PC-9 (cell line): ENCODE results near the gene STEAP1B. TPM values are rescaled to one million over a fixed set of nuclear protein-coding genes. Genes with fewer than 3 reads are reported as not detected.

Experiments used
- BruUV-seq: library from RNA; stranded (reverse); fragments of 400-500 nt; replicated peaks from 2 replicates; lab custom pipeline; 2021; lab: Mats Ljungman, UMichigan
- CTCF ChIA-PET: fragments of 300-600 bp; sonication (Branson Sonifier 250); formaldehyde crosslinking; loops from one replicate; lab custom pipeline; 2022; ENCODE audit warnings: antibody characterized with exemption; lab: Charles Lee
- POLR2A ChIA-PET: fragments of 300-600 bp; sonication (Branson Sonifier 250); formaldehyde crosslinking; loops from one replicate; lab custom pipeline; 2022; ENCODE audit warnings: antibody characterized with exemption; ENCODE audit not compliant: unreplicated experiment; lab: Charles Lee
- DNase-seq, 2 experiments: peaks; one replicate each; pipeline versions ENCODE4 v3.0.0 to v3.0.0-alpha.2; 2015 to 2022; ENCODE audit warnings: mixed read lengths in 1 of 2
- H2AFZ ChIP-seq: fragments of 200-600 bp; sonication (generic); 2 replicates; pipeline ENCODE4 v1.8.1; 2017; ENCODE audit warnings: antibody characterized with exemption
- H3F3A ChIP-seq: fragments of 200-600 bp; sonication (generic); 2 replicates; pipeline ENCODE4 v1.8.1; 2017; ENCODE audit warnings: antibody characterized with exemption, mild to moderate bottlenecking, low read depth; ENCODE audit not compliant: insufficient read depth
- H3K27ac ChIP-seq: fragments of 200-600 bp; sonication (generic); 2 replicates; pipeline ENCODE4 v1.6.1; 2016; ENCODE audit warnings: mixed run types
- H3K27me3 ChIP-seq: fragments of 200-600 bp; sonication (generic); 2 replicates; pipeline ENCODE4 v1.6.1; 2016; ENCODE audit warnings: low read depth, mixed run types; ENCODE audit not compliant: insufficient read depth
- H3K36me3 ChIP-seq: fragments of 200-600 bp; sonication (generic); 2 replicates; pipeline ENCODE4 v1.6.1; 2016; ENCODE audit warnings: low read depth, mixed run types
- H3K4me1 ChIP-seq: fragments of 200-600 bp; sonication (generic); replicated peaks from 2 replicates; pipeline ENCODE4 v1.6.1; 2016; ENCODE audit warnings: mixed run types; ENCODE audit not compliant: insufficient read depth
- H3K4me2 ChIP-seq: fragments of 200-600 bp; sonication (generic); 2 replicates; pipeline ENCODE4 v1.6.1; 2017; ENCODE audit warnings: mixed run types
- H3K4me3 ChIP-seq: fragments of 200-600 bp; sonication (generic); 2 replicates; pipeline ENCODE4 v1.6.1; 2016; ENCODE audit warnings: mixed run types
- H3K79me2 ChIP-seq: fragments of 200-600 bp; sonication (generic); 2 replicates; pipeline ENCODE4 v1.6.1; 2017; ENCODE audit warnings: low read depth, mixed run types
- H3K9me2 ChIP-seq: fragments of 200-600 bp; sonication (generic); 2 replicates; pipeline ENCODE4 v1.8.1; 2017; ENCODE audit warnings: mild to moderate bottlenecking; ENCODE audit not compliant: insufficient read depth
- H3K9me3 ChIP-seq: fragments of 200-600 bp; sonication (generic); 2 replicates; pipeline ENCODE4 v1.8.1; 2016; ENCODE audit warnings: low read depth; ENCODE audit not compliant: insufficient read depth
- H4K20me1 ChIP-seq: fragments of 200-600 bp; sonication (generic); 2 replicates; pipeline ENCODE4 v1.8.1; 2017; ENCODE audit not compliant: insufficient read depth
- CTCF ChIP-seq: fragments of 200-600 bp; sonication (generic); conservative IDR thresholded peaks from 2 replicates; pipeline ENCODE4 v1.6.1; 2017; ENCODE audit warnings: mixed run types, antibody characterized with exemption, mild to moderate bottlenecking, moderate library complexity
- EZH2 ChIP-seq: fragments of 200-600 bp; sonication (generic); IDR thresholded peaks from 2 replicates; pipeline ENCODE4 v1.8.0; 2017; ENCODE audit warnings: antibody characterized with exemption, low read depth
- intact Hi-C: fragments of 100-400 bp; cut with micrococcal nuclease; formaldehyde crosslinking; loops from one replicate; pipeline ENCODE4 v1.10.0; 2022; ENCODE audit not compliant: unreplicated experiment
- total RNA-seq: library from RNA; stranded (reverse); gene quantifications from 2 replicates; pipeline ENCODE4 v1.2.3, GENCODE V29; 2021

STEAP1B gene
- total RNA-seq, 1 experiment from 2014 or later = 0.35 TPM

- ChIA-PET POLR2A (interaction anchor here (0.6 kb wide), 1 partner anchor 355 kb away, joined by 3 read pairs; no protein-coding TSS in a partner anchor), CTCF (no interaction called here)
- Histone ChIP-seq H2AFZ (no peak overlapping the region), H3K27me3 (no peaks in the 10 kb centered on the region), H3K4me3 (no peak overlapping the region), H3K9me2 (no peaks in the 10 kb centered on the region), H3K27ac (no peak overlapping the region), H3K79me2 (no peaks in the 10 kb centered on the region), H4K20me1 (no peaks in the 10 kb centered on the region), H3K9me3 (no peaks in the 10 kb centered on the region), H3K4me2 (no peak overlapping the region), H3K36me3 (no peaks in the 10 kb centered on the region), H3F3A (no peaks in the 10 kb centered on the region), H3K4me1 (no peaks in the 10 kb centered on the region)
- BruUV-seq = no TSS peak
- no peak for TF ChIP-seq EZH2
- no peak for TF ChIP-seq CTCF
- DNase-seq = no peak
- intact Hi-C loops = no loop called here
Observed at GRCh38 chr7:22460363-22460988, 39.5 kb downstream of the STEAP1B start.

DNA sequence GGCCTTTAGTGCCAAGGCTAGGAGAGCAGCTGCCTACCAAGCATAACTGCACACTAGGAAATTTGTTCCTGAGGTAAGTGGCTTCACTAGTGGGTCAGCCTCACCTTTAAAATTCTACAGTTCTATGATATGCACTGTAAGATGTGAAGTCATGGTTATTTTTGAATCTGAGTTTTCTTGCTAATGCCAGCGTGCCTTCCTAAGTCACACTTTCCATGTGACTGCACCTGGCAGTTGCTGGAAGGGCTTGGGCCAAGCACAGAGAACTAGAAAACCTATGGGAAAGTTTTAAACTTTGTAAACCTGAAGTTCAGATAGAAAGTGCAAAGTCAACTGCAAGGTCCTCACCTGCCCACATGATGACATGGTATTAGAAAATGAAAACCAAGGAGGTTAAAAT is 42.5 kb downstream of the STEAP1B start:
- no peaks in the 10 kb centered on the region for H3K9me2 ChIP-seq
- intact Hi-C loops = no loop called here
- no peaks in the 10 kb centered on the region for H3K4me1 ChIP-seq
- H4K20me1 ChIP-seq = no peaks in the 10 kb centered on the region
- H3F3A ChIP-seq = no peaks in the 10 kb centered on the region
- H3K27me3 ChIP-seq = no peaks in the 10 kb centered on the region
- TF ChIP-seq EZH2 (no peak), CTCF (no peak)
- no peak overlapping the region for H3K4me2 ChIP-seq
- H3K36me3 ChIP-seq = no peaks in the 10 kb centered on the region
- DNase-seq = no peak
- no peak overlapping the region for H3K4me3 ChIP-seq
- H3K27ac ChIP-seq = no peak overlapping the region
- H3K9me3 ChIP-seq = no peaks in the 10 kb centered on the region
- H2AFZ ChIP-seq = no peak overlapping the region
- ChIA-PET POLR2A (no interaction called here), CTCF (interaction anchor here (0.6 kb wide), 1 partner anchor 597 kb away, joined by 4 read pairs; no protein-coding TSS in a partner anchor)
- no peaks in the 10 kb centered on the region for H3K79me2 ChIP-seq
- no TSS peak for BruUV-seq

- Histone ChIP-seq H2AFZ (no peak overlapping the region), H3K27me3 (no peaks in the 10 kb centered on the region), H3F3A (no peaks in the 10 kb centered on the region), H3K9me2 (no peaks in the 10 kb centered on the region), H3K4me2 (no peak overlapping the region), H3K27ac (no peak overlapping the region), H4K20me1 (no peaks in the 10 kb centered on the region), H3K4me3 (no peak overlapping the region), H3K4me1 (no peaks in the 10 kb centered on the region), H3K36me3 (no peaks in the 10 kb centered on the region), H3K79me2 (no peaks in the 10 kb centered on the region), H3K9me3 (no peaks in the 10 kb centered on the region)
- no peak for TF ChIP-seq EZH2
- no peak for TF ChIP-seq CTCF
- no peak for DNase-seq
- POLR2A ChIA-PET = no interaction called here
- CTCF ChIA-PET = no interaction called here
- no TSS peak for BruUV-seq
- intact Hi-C loops = loop anchor here (5.0 kb wide), 1 partner anchor 222 kb away; no protein-coding TSS in a partner anchor
Observed at GRCh38 chr7:22454446-22454845, 45.5 kb downstream of the STEAP1B start.
